A549 (cell line): ENCODE data around the gene LAPTM5. TPM values are rescaled to one million over a fixed set of nuclear protein-coding genes. Genes with fewer than 3 reads are reported as not detected.

ENCODE experiments used
- ATAC-seq, 2 experiments: fragments of 200-7000 bp in 1 of 2; fragments of >200 bp in 1 of 2; cut with Nextera tagmentation in 1 of 2; cut with Tn5 transposase in 1 of 2; 3 replicates each; pipeline versions ENCODE4 v1.8.0 to v1.9.1; 2018 to 2020; ENCODE audit warnings: mild to moderate bottlenecking in 1 of 2, moderate library complexity in 1 of 2
- CTCF ChIA-PET: fragments of 300-600 bp; sonication (Branson Sonifier 250); formaldehyde crosslinking; extraction: SDS; loops from one replicate; lab custom pipeline; 2021; ENCODE audit warnings: antibody characterized with exemption, inconsistent platforms; lab: Yijun Ruan, JAX
- POLR2A ChIA-PET: fragments of 350-600 bp; formaldehyde crosslinking; extraction: SDS; loops from one replicate; lab custom pipeline; 2021; ENCODE audit warnings: antibody characterized with exemption, inconsistent platforms; lab: Yijun Ruan, JAX
- DNase-seq, 2 experiments: peaks; one replicate each; pipeline versions ENCODE4 v3.0.0 to v3.0.0-alpha.2; 2011 to 2016; ENCODE audit warnings: low read depth in 1 of 2, low spot score in 1 of 2
- FAIRE-seq: peaks from 2 replicates; lab custom pipeline; 2011; peaks lifted over from hg19 to GRCh38; lab: Jason Lieb, UNC
- H3K27ac ChIP-seq, 2 experiments: fragments of >200 bp; sonication (Bioruptor Twin); formaldehyde crosslinking; 3 replicates each; pipeline ENCODE4 v1.5.1; 2016 to 2017
- H3K4me1 ChIP-seq: fragments of >200 bp; sonication (Bioruptor Twin); formaldehyde crosslinking; 3 replicates; pipeline ENCODE4 v1.6.1; 2016
- H3K4me2 ChIP-seq: fragments of >200 bp; sonication (Bioruptor Twin); formaldehyde crosslinking; 3 replicates; pipeline ENCODE4 v1.6.1; 2016
- H3K4me3 ChIP-seq: fragments of >200 bp; sonication (Bioruptor Twin); formaldehyde crosslinking; 3 replicates; pipeline ENCODE4 v1.5.1; 2016
- H3K9me3 ChIP-seq: fragments of >200 bp; sonication (Bioruptor Twin); formaldehyde crosslinking; 3 replicates; pipeline ENCODE4 v1.6.1; 2016
- CBX8 ChIP-seq: fragments of 200-600 bp; sonication (generic); IDR thresholded peaks from 2 replicates; pipeline ENCODE4 v1.6.1; 2016
- CEBPB ChIP-seq, 2 experiments: fragments of >200 bp in 1 of 2; sonication (Bioruptor Twin) in 1 of 2; formaldehyde crosslinking in 1 of 2; IDR thresholded peaks; 2 replicates each; pipeline ENCODE4 v1.6.1; 2012 to 2016
- CHD2 ChIP-seq: fragments of 150-350 bp; IDR thresholded peaks from 2 replicates; pipeline ENCODE4 v1.6.1; 2014; ENCODE audit warnings: low read length; ENCODE audit not compliant: partially characterized antibody
- FOSB ChIP-seq: fragments of 250-450 bp; sonication (Bioruptor Pico); IDR thresholded peaks from 2 replicates; pipeline ENCODE4 v1.5.0; 2020; ENCODE audit warnings: mild to moderate bottlenecking, moderate library complexity
- HOXA7 ChIP-seq: fragments of 250-450 bp; sonication (Bioruptor Pico); IDR thresholded peaks from 2 replicates; pipeline ENCODE4 v1.5.0; 2020; ENCODE audit warnings: mild to moderate bottlenecking, moderate library complexity
- HOXB5 ChIP-seq: fragments of 250-450 bp; sonication (Bioruptor Pico); IDR thresholded peaks from 2 replicates; pipeline ENCODE4 v1.5.0; 2020; ENCODE audit warnings: mild to moderate bottlenecking, moderate library complexity
- MAZ ChIP-seq: fragments of 150-350 bp; IDR thresholded peaks from 2 replicates; pipeline ENCODE4 v1.6.1; 2014; ENCODE audit warnings: antibody characterized with exemption, low read depth, low read length, borderline replicate concordance
- POLR2AphosphoS2 ChIP-seq: conservative IDR thresholded peaks from 2 replicates; pipeline ENCODE4 v1.6.1; 2012; ENCODE audit warnings: low read length, improper control_type of control experiment, inconsistent platforms
- RAD21 ChIP-seq, 2 experiments: fragments of >200 bp in 1 of 2; sonication (Bioruptor Twin) in 1 of 2; formaldehyde crosslinking in 1 of 2; IDR thresholded peaks in 1 of 2; conservative IDR thresholded peaks in 1 of 2; 2 replicates in 1 of 2; 3 replicates in 1 of 2; pipeline ENCODE4 v1.6.1; 2012 to 2018; ENCODE audit warnings: inconsistent platforms in 1 of 2
- WGBS: methylation state at CpG from one replicate; pipeline ENCODE4 v1.1.6; 2017; ENCODE audit errors: missing lambda C conversion rate; 5-methylcytosine and 5-hydroxymethylcytosine counted together
- polyA plus RNA-seq, 4 experiments: library from polyadenylated mRNA; depleted of rRNA in 3 of 4; stranded (reverse); fragments of >200 nt; fragmentation: RNase III in 1 of 4; extraction: RNeasy Plus Mini Kit Qiagen cat#74134 plus additional on column Dnase treatment in 1 of 4; gene quantifications; 2 replicates in 3 of 4; 3 replicates in 1 of 4; pipeline ENCODE4 v1.2.3, GENCODE V29; 2011 to 2017
- TF ChIP-seq, protein P1 (sequence below): fragments of 150-350 bp; IDR thresholded peaks from 2 replicates; pipeline ENCODE4 v1.6.1; 2014; ENCODE audit warnings: low read depth, mild to moderate bottlenecking, low read length
- TF ChIP-seq, protein P2 (sequence below): fragments of >200 bp; sonication (Bioruptor Twin); formaldehyde crosslinking; IDR thresholded peaks from 3 replicates; pipeline ENCODE4 v1.5.1; 2016
- TF ChIP-seq, protein P3 (sequence below): IDR thresholded peaks from 2 replicates; pipeline ENCODE4 v1.6.1; 2012; ENCODE audit warnings: low read depth, borderline replicate concordance
- TF ChIP-seq, protein P4 (sequence below): IDR thresholded peaks from 2 replicates; pipeline ENCODE4 v1.6.1; 2012

LAPTM5 gene
- polyA plus RNA-seq, 2 of the 4 experiments (the other 2 are of a cell fraction): 0.06 to 0.22 TPM

DNA sequence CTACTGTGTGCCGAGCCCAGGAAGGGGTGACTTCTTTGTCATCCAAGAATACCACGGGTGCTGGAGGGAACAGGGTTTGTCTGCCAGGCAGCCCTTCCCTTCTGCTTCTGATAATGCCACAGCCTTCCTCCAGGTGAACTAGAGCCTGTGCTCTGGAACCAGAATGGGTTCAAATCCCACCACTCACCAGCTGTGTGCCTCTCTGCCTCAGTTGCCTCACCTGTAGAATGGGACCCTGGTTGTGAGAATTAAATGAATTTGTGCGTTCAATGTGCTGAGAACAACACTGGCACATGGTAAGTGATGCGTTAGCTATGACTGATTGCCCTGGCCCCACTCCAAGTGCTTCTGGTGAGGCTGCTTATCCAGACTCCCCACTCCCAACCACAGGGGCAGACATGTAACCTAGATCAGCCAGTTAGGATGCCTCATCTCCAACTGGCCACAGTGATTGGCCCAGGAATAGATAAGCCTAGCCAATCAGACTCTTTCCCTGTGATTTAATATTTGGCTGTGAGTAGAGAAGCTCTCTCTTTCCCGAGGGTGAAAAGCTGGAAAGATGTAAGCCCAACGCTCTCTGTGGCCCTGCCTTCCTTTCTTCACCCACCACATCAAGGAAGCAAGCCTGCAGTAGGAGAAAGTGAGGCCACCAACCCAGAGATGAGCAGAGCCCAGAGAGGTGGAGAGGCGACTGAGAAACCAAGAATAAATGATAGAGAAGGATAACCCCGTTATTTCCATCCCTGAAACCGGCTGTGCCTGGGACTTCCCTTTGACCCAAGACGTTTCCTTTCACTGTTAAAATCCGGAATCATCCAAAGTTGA is 20.8 kb upstream of the LAPTM5 start:
- Histone ChIP-seq H3K4me1 (no peaks in the 10 kb centered on the region), H3K4me3 (no peak overlapping the region), H3K4me2 (no peak overlapping the region), H3K27ac (no peak overlapping the region), H3K9me3 (no peaks in the 10 kb centered on the region)
- POLR2A ChIA-PET: no interaction called here
- CTCF ChIA-PET: interaction anchor here (0.7 to 36.8 kb wide), 18 partner anchors 8 to 504 kb away, joined by 3 to 743 read pairs (median 6); partner anchors contain the start of genes LAPTM5, MATN1 and SDC3
- TF ChIP-seq, protein P1, sequence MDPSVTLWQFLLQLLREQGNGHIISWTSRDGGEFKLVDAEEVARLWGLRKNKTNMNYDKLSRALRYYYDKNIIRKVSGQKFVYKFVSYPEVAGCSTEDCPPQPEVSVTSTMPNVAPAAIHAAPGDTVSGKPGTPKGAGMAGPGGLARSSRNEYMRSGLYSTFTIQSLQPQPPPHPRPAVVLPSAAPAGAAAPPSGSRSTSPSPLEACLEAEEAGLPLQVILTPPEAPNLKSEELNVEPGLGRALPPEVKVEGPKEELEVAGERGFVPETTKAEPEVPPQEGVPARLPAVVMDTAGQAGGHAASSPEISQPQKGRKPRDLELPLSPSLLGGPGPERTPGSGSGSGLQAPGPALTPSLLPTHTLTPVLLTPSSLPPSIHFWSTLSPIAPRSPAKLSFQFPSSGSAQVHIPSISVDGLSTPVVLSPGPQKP: no peak
- TF ChIP-seq, protein P2, sequence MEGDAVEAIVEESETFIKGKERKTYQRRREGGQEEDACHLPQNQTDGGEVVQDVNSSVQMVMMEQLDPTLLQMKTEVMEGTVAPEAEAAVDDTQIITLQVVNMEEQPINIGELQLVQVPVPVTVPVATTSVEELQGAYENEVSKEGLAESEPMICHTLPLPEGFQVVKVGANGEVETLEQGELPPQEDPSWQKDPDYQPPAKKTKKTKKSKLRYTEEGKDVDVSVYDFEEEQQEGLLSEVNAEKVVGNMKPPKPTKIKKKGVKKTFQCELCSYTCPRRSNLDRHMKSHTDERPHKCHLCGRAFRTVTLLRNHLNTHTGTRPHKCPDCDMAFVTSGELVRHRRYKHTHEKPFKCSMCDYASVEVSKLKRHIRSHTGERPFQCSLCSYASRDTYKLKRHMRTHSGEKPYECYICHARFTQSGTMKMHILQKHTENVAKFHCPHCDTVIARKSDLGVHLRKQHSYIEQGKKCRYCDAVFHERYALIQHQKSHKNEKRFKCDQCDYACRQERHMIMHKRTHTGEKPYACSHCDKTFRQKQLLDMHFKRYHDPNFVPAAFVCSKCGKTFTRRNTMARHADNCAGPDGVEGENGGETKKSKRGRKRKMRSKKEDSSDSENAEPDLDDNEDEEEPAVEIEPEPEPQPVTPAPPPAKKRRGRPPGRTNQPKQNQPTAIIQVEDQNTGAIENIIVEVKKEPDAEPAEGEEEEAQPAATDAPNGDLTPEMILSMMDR: 0 out of 3 replicates have a peak, but pooled peaks have one; percentile 1
- no peak for TF ChIP-seq CEBPB (IDR thresholded peaks at IDR 0.05)
- no peak for TF ChIP-seq HOXA7 (CRISPR knock-in tag)
- TF ChIP-seq, protein P3, sequence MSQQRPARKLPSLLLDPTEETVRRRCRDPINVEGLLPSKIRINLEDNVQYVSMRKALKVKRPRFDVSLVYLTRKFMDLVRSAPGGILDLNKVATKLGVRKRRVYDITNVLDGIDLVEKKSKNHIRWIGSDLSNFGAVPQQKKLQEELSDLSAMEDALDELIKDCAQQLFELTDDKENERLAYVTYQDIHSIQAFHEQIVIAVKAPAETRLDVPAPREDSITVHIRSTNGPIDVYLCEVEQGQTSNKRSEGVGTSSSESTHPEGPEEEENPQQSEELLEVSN: no peak
- 35% methylated on average over 11 of the region's 11 CpGs for WGBS
- ATAC-seq: peak; percentile 10 to 60; a peak in 3 of 6 replicates
- peak in 1 of 2 experiments; percentile 44 for DNase-seq
- FAIRE-seq: no peak

DNA sequence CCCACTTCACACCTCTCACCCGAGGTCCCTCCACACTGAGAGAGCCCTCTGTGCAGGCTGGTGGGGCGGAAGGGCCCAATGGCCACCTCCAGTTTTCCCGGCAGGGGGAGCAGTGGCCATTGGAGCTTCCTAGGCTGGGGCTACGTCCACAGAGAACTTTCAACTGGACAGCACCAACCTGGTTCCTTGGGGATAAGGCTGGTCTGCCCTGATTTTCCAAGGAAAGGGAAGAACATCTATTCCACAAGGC is 20.3 kb upstream of the LAPTM5 start:
- no peak for FAIRE-seq
- Histone ChIP-seq H3K9me3 (no peaks in the 10 kb centered on the region), H3K4me3 (no peak overlapping the region), H3K4me1 (no peaks in the 10 kb centered on the region), H3K4me2 (no peak overlapping the region), H3K27ac (no peak overlapping the region)
- TF ChIP-seq, protein P4, sequence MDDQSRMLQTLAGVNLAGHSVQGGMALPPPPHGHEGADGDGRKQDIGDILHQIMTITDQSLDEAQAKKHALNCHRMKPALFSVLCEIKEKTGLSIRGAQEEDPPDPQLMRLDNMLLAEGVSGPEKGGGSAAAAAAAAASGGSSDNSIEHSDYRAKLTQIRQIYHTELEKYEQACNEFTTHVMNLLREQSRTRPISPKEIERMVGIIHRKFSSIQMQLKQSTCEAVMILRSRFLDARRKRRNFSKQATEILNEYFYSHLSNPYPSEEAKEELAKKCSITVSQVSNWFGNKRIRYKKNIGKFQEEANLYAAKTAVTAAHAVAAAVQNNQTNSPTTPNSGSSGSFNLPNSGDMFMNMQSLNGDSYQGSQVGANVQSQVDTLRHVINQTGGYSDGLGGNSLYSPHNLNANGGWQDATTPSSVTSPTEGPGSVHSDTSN: no peak
- TF ChIP-seq, protein P2: 0 out of 3 replicates have a peak, but pooled peaks have one; percentile 12
- DNase-seq: peak in 1 of 2 experiments; percentile 33
- POLR2A ChIA-PET: no interaction called here
- 0% methylated on average over 1 of the region's 4 CpGs for WGBS
- CTCF ChIA-PET: interaction anchor here (0.7 to 36.8 kb wide), 6 partner anchors 8 to 134 kb away, joined by 3 to 743 read pairs (median 8); partner anchors contain the start of genes MATN1 and SDC3
- peak in 1 of 2 experiments; percentile 69; a peak in 3 of 6 replicates for ATAC-seq

DNA sequence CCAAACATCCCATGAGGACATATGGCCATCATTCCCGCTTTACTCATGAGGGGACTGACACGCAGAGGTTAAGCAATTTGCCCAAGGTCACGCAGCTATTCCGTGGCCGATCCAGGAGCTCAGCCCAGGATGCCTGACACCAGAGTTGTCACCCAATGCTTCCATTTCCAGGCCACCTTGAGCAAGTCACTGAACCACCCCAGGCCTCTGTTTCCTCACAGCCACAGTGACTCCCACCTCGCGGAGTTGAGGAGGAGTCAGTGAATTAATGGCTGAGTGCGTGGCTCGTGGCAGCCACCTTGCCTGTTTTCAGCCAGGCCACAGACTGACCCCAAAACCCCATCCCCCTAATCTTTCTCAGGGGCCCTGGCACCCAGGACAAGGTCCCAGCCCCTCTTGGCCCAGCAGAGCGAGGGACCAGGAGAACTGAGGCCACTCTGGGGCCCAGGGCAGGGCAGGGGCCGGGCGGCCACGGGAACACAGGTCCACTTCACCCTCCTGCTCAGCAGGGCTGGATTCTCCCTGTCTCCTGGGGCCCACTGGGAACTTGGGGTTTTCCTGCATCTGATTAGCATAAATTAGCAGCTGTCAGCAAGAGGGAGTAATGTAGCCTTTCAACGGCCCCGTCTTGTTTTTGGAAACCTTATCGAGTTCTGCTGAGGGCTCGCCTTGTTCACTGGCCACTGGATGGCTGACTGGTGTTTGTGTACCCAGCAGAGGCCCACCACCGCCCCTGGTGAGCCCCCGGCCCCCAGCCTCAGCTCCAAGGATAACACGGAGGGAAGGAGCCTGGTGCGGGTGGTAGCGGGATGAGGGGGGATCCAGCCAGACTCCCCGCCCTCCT is 19.7 kb upstream of the LAPTM5 start:
- ChIA-PET POLR2A (no interaction called here), CTCF (interaction anchor here (0.7 to 36.8 kb wide), 5 partner anchors 9 to 135 kb away, joined by 3 to 743 read pairs (median 10); partner anchors contain the start of genes MATN1 and SDC3)
- no peak for DNase-seq
- TF ChIP-seq CHD2 (no peak), CBX8 (no peak), RAD21 (conservative IDR thresholded peaks at IDR 0.05 in 1 of 2, IDR thresholded peaks at IDR 0.05 in 1 of 2) (no peak), MAZ (no peak), FOSB (CRISPR knock-in tag) (no peak), HOXB5 (CRISPR knock-in tag) (no peak), POLR2AphosphoS2 (no peak)
- TF ChIP-seq, protein P1: no peak
- no peak overlapping the region for H3K4me3 ChIP-seq
- no peaks in the 10 kb centered on the region for H3K4me1 ChIP-seq
- H3K9me3 ChIP-seq: no peaks in the 10 kb centered on the region
- WGBS: 85% methylated on average over 20 of the region's 23 CpGs
- FAIRE-seq: no peak
- no peak overlapping the region for H3K4me2 ChIP-seq
- ATAC-seq: no peak
- H3K27ac ChIP-seq: no peak overlapping the region
